ENCODE measurements around the gene VSTM2B.
"Not testable (repeated sequence)": the region's sequence is repeated elsewhere in the genome, so short reads cannot be mapped to it uniquely, and the experiment has no call there.

VSTM2B gene

DNA sequence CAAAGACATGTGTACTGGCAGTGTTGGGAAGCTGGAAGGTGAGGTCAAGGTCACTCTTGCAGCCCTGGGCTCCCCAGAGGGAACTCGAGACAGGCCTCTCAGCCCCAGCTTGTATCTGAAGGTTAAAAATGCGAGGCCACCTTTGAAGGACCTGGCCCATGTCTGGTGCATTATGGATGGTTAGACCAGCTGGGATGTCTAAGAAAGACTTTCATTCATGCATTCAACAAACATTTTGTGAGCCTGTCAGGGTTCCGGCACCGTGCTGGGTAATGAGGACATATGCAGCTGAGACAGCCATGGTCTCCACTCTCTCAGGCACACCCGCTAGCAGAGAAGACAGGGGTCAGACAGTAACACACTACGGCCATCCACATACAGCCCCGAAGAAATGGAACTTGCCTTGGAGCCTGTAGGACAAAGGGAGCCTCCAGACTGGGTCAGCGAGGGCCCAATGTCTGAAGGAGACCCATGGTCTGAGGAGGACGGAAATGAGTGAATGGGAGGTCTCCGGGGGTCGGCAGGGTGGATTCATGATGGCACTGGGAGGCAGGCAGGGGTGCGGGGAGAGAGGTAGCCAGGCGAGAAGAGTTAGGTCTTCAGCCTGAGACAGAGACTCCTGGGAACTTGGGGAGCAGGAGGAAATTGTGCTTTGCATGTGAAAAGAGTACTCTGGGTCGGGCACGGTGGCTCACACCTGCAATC is 19.0 kb downstream of the VSTM2B start:
- no peak for DNase-seq (ENCODE audit: extremely low read depth in 1 of 2, low read depth in 1 of 2)

DNA sequence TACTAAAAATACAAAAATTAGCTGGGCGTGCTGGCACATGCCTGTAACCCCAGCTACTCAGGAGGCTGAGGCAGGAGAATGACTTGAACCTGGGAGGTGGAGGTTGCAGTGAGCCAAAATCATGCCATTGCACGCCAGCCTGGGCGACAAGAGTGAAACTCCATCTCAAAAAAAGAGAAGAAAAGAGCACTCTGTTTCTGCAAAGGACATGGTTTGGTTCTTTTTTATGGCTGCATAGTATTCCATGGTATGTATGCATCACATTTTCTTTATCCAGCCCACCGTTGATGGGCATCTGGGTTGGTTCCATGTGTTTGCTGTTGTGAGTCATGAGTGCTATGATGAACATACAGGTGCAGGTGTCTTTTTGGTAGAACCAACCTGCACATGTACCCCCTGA is 19.7 kb downstream of the VSTM2B start:
- not testable (repeated sequence) for DNase-seq (ENCODE audit: extremely low read depth in 1 of 2, low read depth in 1 of 2)

DNA sequence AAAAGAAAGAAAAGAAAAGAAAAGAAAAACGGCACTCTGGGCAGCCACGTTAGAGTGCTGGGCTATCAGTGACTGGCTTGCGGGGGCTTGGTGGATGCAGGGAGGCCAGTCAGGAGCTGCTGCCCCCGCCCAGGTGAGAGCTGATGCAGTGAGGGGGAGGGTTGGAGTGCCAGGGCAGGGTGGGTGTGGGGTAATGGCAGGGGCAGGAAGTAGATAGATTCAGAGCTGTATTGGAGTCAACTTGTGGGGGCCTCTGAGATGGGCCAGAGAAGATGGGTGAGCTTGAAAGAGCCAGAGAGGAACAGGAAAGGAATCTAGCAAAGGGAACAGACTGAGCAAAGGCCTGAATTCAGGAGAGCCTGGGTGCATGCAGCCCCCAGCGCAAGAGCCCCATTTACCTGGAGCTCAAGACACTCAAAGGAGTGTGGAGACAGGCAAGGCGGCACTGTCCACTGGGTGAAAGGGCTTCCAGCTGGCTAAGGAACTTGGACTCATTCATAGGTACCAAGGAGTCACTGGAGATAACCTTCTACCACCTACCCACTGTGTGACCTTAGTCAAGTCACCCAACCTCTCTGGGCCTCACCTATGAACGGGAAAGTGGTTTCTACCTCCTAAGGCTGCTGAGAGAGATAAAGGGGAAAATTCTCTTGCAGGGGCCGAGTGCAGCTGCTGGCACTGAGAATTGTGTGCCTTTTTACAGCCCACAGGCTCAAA is 20.2 kb downstream of the VSTM2B start:
- DNase-seq (ENCODE audit: extremely low read depth in 1 of 2, low read depth in 1 of 2): no peak

DNA sequence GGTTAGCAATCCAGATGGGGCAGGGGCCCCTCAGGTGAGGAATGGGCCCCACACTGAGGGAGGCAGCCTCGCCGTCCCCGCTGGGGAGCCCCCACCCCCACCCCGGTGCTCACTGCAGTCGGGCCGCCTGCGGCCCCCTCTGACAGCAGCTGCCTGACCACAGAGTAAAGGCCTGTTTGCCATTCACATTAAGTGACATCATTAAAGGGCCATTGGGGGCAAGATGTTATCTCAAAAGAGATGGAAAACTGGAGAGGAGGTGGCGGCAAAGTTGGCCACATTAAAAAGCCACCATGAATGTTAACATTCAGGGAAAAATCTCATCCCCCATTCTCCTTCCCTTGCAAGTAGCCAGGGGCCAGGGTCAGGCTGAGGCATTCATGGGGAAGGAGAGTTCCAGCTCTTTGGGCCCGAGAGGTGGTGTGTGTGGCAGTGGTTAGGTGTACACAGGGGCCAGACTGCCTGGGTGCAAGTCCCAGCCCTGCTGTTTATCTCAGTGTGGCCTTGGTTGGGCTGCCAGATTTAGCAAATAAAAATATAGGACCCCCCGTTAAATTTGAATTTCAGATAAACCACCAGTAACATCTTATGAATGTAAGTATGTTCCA is 20.9 kb downstream of the VSTM2B start:
- DNase-seq (ENCODE audit: extremely low read depth in 1 of 2, low read depth in 1 of 2): no peak

DNA sequence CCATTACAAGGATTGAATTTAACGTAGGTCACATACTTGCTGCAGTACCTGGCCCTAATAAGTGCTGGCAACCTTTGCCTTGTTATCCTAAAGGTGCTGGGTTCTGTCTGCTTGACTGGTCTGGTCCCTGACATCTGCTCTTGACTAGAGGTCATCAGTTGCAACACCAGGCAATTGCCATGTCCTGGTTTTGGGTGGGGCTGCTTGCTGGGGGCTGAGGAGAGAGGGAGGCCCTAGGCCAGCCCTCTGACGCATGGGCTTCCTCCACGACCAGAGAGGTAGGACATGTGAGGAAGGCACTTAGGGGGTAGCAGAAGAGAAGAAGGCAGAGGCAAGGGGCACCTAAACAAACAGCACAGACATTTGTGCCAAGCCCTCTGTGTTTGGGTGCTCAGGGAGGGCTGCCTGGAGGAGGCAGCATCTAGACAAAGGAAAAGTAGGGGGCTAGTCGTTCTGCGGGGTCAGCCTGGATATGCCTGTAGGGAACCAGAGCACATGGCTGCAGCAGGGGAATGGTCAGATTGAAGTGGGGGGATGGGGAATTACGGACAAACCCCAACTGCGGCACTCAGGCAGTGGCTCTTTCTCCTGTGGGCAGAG is 21.7 kb downstream of the VSTM2B start:
- no peak for DNase-seq (ENCODE audit: extremely low read depth in 1 of 2, low read depth in 1 of 2)

DNA sequence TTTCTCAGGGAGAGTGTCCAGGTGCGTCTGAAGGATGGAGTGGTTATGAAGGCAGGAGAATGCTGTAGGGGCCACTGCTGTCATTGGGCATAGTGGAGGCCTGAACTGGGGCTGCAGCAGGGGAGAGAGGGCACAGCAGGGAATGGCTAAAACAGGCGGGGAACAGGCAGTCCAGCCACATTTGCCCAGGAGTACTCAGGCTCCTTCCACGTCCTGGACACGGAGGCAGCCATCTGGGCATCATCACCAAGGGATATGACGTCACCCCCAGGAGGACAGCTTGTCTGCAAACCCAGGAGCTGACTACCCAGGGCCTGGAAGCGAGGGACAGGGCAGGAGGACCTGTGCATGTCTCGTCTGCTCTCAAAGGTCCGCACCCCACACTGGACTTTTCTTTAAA is 22.2 kb downstream of the VSTM2B start:
- DNase-seq (ENCODE audit: extremely low read depth in 1 of 2, low read depth in 1 of 2): no peak

DNA sequence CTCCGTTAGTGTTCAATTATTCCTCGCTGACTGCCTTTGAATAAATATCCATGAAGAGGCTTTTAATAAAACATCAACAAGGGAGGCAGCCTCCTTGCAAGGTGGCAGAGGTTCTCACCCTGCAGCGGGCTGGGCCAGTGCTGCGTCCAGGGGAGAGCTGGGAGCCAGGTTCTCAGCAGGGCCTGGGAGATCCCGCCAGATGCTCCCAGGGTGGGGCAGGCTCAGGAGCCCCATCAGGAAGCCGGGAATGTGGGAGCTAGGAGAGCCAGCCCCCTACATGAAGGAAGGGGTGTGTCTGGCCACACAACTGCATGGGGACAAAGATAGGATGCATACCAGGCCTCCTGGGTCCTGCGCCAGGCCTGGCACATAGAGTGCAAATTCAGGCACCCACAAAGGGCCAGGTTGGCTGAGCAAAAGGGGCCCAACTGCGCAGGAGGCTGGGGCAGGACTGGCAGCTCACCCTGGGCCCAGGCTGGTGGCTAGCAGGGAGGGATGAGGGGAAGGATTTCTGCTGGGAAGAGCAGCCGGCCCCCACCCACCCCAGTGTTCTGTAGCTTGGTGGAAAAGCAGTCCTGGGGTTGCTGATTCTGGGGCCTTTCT is 22.8 kb downstream of the VSTM2B start:
- DNase-seq (ENCODE audit: extremely low read depth in 1 of 2, low read depth in 1 of 2): no peak

DNA sequence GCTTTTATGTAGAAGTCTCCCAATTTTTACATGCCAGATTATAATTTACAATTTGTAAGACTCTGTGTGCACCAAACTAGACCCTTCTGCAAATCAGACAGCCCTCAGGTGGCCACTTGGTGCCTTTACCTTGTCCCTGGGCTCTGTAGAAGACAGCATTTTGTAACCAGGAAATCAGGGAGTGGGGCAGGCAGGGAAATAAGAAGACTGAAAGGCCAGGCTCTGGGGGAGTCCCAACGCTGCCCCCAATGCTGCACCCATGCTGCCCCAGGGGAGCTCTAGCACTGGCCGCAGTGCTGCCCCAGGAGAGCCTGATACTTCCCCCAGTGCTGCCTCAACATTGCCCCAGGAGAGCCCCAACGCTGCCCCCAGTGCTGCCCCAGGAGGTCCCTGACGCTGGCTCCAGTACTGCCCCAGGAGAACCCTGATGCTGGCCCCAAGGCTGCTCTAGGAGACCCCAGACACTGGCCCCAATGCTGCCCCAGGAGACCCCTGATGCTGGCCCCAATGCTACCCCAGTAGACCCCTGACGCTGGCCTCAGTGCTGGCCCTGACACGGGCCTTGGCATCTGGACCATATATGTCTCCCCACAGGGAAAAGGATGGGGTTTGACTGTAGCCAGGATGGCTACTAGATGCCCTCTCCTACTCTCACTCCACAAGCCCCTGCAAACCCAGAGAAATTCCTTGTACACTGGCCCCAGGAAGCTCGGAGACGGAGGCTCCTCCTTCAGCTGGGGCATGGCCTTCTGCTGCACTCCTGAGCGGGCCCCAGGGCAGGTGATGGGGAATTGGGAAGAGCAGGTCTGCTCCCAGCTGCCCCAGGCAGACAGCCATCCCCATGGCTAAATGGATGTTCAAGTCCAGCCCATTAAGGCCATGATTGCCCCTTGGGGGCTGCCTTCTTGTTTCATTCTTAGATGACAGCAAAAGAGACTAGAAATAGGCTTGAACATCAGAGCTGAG is 23.6 kb downstream of the VSTM2B start:
- DNase-seq (ENCODE audit: extremely low read depth in 1 of 2, low read depth in 1 of 2): no peak

DNA sequence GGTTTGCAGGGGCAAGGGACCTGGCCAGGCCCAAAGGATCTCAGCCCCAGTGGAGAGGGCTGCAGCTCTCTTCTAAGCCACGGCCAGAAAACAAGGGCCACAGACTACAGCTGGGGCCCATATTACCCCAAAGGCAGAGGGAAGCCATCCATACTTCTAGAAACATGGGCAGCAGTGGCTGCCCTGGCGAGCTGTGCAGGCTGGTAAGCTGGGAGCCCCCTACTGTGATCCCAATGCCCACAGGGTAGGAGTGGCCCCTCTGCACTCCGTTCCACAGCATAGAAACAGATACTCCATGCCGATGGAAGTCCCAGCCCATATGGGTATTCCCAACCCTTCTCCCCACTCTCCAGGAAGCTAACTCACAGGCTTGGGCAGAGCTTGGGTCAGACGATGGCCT is 25.1 kb downstream of the VSTM2B start:
- no peak for DNase-seq (ENCODE audit: extremely low read depth in 1 of 2, low read depth in 1 of 2)

DNA sequence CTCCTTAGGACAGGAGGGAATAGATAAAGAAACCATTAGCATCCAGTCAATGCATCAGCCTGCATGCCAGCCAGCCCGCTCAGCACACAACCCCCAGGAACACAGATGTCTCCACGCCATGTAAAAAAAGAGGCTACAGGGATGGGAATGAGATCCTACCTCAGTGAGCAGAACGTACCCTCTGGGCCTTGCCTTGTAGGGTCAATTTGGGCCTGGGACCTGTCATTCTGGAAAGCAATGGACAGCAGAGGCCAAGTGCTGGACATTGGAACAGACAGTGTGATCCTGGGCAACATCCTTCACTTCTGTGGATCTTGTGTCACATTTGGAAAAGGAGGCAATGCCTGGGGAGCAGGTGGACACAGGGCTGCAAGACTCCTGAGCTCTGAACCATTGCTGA is 26.0 kb downstream of the VSTM2B start:
- no peak for DNase-seq (ENCODE audit: extremely low read depth in 1 of 2, low read depth in 1 of 2)

DNA sequence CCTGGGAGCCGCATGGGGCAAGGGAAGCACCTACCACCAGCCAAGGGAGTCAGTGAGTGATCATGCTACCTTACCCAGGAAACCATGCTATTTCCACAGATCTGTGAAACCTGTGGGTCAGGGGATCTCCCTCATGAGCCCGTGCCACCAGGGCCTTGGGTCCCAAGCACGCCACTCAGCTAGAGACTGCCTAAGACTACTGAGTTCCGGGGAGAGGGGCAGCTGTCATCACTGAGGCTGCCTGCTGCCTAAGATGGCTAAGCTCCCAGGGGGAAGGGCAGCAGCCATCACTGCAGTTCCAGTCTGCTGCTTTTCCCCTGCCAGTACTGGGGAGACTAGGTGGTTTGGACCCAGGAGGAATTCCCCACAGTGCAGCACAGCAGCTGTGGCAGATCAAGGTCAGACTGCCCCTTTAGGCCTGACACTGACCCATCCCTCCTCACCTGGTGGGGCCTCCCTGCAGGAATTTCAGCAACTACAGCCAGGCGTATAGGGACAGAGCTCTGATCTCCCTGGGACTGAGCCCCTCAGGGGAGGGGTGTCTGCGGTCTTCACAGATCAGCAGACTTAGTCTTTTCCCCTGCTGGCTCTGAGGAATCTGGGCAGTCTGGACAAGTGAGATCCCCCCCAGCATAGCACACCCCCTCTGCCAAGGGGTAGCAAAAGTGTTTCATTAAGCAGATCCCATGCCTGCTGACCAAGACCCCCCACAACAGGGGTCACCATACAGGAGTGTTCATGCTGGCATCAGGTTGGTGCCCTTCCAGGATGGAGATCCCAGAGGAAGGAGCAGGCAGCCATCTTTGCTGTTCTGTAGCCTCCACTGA is 26.9 kb downstream of the VSTM2B start:
- no peak for DNase-seq (ENCODE audit: extremely low read depth in 1 of 2, low read depth in 1 of 2)

DNA sequence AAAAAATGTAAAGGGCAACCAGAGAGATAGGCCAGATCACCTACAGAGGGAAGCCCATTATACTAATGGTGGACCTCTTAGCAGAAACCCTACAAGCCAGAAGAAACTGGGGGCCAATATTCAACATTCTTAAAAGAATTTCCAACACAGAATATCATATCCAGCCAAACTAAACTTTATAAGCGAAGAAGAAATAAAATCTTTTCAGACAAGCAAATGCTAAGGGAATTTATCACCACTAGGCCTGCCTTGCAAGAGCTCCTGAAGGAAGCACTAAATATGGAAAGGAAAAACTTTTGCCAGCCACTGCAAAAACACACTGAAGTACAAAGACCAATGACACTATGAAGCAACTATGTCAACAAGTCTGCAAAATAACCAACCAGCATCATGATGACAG is 28.4 kb downstream of the VSTM2B start:
- DNase-seq (ENCODE audit: extremely low read depth in 1 of 2, low read depth in 1 of 2): no peak

DNA sequence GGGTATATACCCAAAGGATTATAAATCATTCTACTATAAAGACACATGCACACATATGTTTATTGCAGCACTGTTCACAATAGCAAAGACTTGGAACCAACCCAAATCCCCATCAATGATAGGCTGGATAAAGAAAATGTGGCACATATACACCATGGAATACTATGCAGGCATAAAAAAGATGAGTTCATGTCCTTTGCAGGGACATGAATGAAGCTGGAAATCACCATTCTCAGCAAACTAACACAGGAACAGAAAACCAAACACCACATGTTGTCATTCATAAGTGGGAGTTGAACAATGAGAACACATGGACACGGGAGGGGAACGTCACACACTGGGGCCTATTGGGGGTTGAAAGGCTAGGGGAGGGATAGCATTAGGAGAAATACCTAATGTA is 33.3 kb downstream of the VSTM2B start:
- DNase-seq (ENCODE audit: extremely low read depth in 1 of 2, low read depth in 1 of 2): not testable (repeated sequence)

DNA sequence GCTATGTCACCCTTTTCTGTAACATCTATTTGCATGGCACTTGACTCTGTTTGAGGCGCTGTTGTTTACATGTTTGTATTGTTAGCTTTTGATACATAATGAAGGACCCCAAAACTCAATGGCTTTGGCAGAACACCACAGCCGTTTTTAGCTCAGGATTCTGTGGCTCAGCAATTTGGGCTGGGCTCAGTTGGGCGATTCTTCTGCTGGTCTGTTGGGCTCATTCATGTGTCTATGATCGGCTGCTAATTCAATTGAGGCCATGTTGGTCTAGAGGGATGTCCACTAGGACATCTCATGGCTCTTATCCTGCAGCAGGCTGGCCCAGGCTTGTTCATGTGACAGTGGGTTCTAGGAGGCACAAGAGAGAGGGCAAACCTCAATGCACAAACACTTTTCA is 33.9 kb downstream of the VSTM2B start:
- DNase-seq (ENCODE audit: extremely low read depth in 1 of 2, low read depth in 1 of 2): no peak

DNA sequence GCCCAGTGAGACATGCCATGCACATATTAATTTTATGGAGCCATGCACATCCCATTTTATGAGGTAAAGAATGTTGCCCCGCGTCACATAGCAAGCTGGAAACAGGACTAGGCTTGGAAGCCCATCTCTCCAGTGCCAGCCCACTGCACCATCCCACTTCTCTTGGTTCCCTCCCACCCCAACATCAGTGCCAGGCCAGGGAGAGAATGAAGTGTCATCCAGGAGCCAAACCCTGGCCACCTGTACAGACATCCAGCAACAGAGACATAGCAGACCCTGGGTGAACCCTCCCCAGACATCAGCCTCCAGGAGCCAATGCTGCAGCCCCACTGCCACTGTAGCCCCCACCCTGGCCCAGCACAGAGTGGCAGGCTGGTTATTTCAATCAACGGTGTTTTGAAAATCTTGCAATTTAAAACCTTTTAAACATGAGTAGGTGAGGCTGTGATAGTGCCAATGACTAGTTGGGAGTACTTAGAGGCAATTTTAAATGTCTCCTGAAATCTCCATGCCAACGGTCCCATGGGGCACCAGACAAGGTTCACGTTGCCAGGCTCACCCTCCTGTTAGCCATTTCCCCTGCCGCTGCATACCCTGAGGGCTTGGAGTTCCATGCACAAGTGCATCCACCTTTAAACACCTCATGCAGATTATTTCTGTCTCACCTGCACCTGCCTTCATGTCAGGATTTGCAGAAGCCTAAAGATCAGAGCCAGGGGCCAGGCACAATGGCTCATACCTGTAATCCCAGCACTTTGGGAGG is 34.7 kb downstream of the VSTM2B start:
- no peak for DNase-seq (ENCODE audit: extremely low read depth in 1 of 2, low read depth in 1 of 2)

DNA sequence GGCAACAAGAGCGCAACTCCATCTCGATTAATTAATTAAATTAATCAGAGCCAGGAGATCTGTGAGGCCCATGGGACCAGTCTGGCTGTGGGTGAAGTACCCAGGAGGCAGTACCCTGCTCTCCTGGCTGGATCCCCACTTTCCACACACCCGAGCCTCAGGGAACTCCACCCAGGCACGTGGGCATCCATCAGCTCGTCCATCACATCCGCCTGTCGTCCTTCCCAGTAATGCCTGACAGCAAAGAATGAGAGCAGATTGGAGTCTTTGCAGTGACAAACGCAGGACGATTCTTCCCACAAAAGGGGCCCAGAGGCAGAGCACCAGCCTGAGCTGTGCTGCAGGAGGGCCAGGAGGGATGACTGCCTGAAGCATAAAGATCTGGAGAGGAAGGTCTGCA is 35.8 kb downstream of the VSTM2B start:
- DNase-seq (ENCODE audit: extremely low read depth in 1 of 2, low read depth in 1 of 2): no peak

DNA sequence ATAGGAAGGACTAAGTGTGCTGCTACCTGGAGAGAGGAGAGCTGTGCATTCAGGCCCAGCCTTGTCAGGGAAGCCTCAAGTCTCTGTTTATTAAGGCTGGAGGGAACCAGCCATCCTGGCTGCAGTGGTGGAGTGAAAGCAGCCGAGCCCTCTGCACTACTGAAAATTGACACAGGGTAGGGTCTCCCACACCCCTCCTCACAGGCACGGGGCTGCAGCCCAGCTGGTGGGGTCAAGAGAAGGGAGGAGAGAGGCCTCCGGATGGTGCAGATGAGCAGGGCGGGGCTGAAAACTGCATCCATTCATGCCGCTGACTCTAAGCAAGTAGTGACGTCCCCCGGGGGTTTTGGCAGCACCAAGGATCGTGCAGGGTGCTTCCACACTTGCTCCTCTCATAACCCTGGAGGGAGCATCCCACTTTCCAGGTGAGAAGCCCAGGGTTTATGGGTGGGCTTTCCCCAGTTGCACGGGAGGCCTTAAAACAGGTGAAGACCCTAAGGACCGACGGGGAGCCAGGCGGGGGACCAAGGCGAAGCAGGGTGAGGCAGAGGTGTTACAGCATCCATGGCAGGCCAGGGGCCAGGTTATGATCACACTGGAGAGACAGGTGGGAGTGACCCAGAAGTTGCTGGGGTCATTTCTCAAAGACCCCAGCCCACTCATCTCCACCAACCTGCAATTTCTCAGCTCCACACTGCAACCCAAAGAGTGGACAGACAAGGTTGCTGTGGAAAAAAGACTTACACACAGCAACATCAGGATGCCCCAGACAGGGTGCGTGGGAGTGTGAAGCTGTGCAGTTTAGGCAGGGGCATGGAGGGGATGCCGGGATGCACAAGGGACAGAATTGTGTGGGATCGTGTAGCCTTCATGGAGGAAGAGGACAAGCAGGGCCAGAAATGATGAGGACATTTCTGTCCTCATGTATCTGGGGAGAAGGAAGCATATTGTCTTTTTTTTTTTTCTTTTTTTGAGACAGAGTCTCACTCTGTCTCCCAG is 36.8 kb downstream of the VSTM2B start:
- no peak for DNase-seq (ENCODE audit: extremely low read depth in 1 of 2, low read depth in 1 of 2)

Data from activated CD8-positive, alpha-beta memory T cell treated with anti-CD3 and anti-CD28 coated beads for 1 hour (primary cell).